GM18858 (cell line): ENCODE results near the gene CTCF.

Experiments used
- ATAC-seq: cut with Tn5 transposase; IDR thresholded peaks from one replicate; pipeline ENCODE4 v1.9.1; 2021; ENCODE audit not compliant: unreplicated experiment

Gene CTCF

GRCh38 chr16:67534431-67534830, 27.9 kb upstream of the CTCF start:
- no peak for ATAC-seq

- no peak for ATAC-seq
These were observed 27.1 kb upstream of the CTCF start for GRCh38 chr16:67535201-67535600.

GRCh38 chr16:67537270-67537635, 25.1 kb upstream of the CTCF start:
- no peak for ATAC-seq

GRCh38 chr16:67537636-67538591, 24.4 kb upstream of the CTCF start:
- no peak for ATAC-seq

- no peak for ATAC-seq
These were observed 23.6 kb upstream of the CTCF start for GRCh38 chr16:67538666-67539101.

- ATAC-seq: no peak
These were observed 23.1 kb upstream of the CTCF start for GRCh38 chr16:67539271-67539670.

- ATAC-seq: no peak
These were observed 22.4 kb upstream of the CTCF start for GRCh38 chr16:67539691-67540635.

GRCh38 chr16:67540756-67541155, 21.6 kb upstream of the CTCF start:
- ATAC-seq: no peak

GRCh38 chr16:67541391-67542263, 20.7 kb upstream of the CTCF start:
- no peak for ATAC-seq

- no peak for ATAC-seq
These were observed 19.9 kb upstream of the CTCF start for GRCh38 chr16:67542464-67542863.

- ATAC-seq: no peak
These were observed 19.3 kb upstream of the CTCF start for GRCh38 chr16:67543036-67543435.

GRCh38 chr16:67543582-67543981, 18.7 kb upstream of the CTCF start:
- ATAC-seq: no peak

- ATAC-seq: no peak
These were observed 17.9 kb upstream of the CTCF start for GRCh38 chr16:67544329-67544841.

- no peak for ATAC-seq
These were observed 17.3 kb upstream of the CTCF start for GRCh38 chr16:67544844-67545664.

- ATAC-seq: no peak
These were observed 16.7 kb upstream of the CTCF start for GRCh38 chr16:67545665-67546024.

- ATAC-seq: no peak
These were observed 16.2 kb upstream of the CTCF start for GRCh38 chr16:67546091-67546501.

GRCh38 chr16:67546761-67547422, 15.4 kb upstream of the CTCF start:
- no peak for ATAC-seq

- no peak for ATAC-seq
These were observed 14.7 kb upstream of the CTCF start for GRCh38 chr16:67547423-67548264.
